Activated CD4-positive, alpha-beta T cell treated with anti-CD3 and anti-CD28 coated beads, Interleukin-2, amount 10 ng/mL, durations not matched to agents 24 days and 14 days (primary cell): ENCODE data around the gene TMEM86A. TPM values are rescaled to one million over a fixed set of nuclear protein-coding genes. Genes with fewer than 3 reads are reported as not detected.

ENCODE experiments used
- DNase-seq: peaks from one replicate; pipeline ENCODE4 v3.0.0; 2022
- H3K27ac Mint-ChIP-seq: one replicate; pipeline ENCODE4 v1.8.0; 2022; ENCODE audit warnings: mild to moderate bottlenecking, mixed read lengths
- H3K27me3 Mint-ChIP-seq: one replicate; pipeline ENCODE4 v1.8.0; 2022; ENCODE audit warnings: mixed read lengths
- H3K36me3 Mint-ChIP-seq: one replicate; pipeline ENCODE4 v1.8.0; 2022; ENCODE audit warnings: low read depth, mild to moderate bottlenecking, mixed read lengths
- H3K4me1 Mint-ChIP-seq: one replicate; pipeline ENCODE4 v1.8.0; 2021; ENCODE audit warnings: mixed read lengths
- H3K4me3 Mint-ChIP-seq: one replicate; pipeline ENCODE4 v1.8.0; 2022; ENCODE audit warnings: mild to moderate bottlenecking, moderate library complexity, mixed read lengths
- H3K9me3 Mint-ChIP-seq: one replicate; pipeline ENCODE4 v1.8.0; 2021; ENCODE audit warnings: mixed read lengths
- intact Hi-C: fragments of 100-400 bp; cut with micrococcal nuclease; formaldehyde crosslinking; loops from one replicate; pipeline ENCODE4 v1.15.1; 2023
- total RNA-seq: library from RNA; stranded (reverse); gene quantifications from 2 replicates; pipeline ENCODE4 v1.2.3, GENCODE V29; 2022

The TMEM86A gene
- total RNA-seq, 1 donor from 2014 or later: 0.21 TPM

DNA sequence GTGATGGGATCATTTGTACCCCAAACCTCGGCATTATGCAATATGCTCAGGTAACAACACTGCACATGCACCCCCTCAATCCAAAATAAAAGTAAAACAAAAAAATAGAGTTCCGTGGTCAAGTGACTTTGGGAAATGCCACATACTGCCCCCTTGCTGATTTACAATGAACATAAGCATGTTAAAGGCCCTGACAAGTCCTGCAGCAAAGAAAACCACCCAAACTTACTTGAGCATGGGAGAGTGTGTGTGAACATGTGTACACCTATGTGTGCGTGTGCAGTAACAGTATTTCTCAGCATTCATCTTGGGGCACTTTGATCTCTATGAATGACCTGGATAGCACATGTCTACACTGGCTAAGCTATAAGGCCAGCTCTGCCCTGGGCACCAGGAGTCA is 43.2 kb downstream of the TMEM86A start:
- Mint-ChIP-seq H3K4me1 (no peaks in the 10 kb centered on the region), H3K27me3 (no peaks in the 10 kb centered on the region), H3K27ac (no peak overlapping the region), H3K36me3 (no peaks in the 10 kb centered on the region), H3K4me3 (no peak overlapping the region), H3K9me3 (no peaks in the 10 kb centered on the region)
- DNase-seq: no peak
- intact Hi-C loops: no loop called here

DNA sequence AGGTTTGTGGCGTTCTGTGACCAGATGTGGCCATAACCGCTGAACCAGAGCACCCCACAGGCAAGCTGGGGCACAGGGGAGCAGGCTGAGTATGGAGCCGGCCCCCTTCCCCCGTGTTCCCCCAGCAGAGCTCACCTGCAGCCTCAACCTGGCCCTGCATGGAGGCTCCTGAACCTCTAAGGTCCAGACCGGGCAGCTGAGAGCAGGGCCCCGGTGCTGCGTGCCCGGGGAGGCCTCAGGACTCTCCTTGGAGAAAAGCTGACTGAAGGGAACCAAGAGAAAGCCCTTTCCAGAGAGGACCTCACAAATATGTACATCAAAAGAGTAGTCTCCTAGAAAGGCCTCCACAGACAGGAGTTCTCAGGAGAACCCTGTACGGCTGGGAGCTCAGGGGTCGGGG is 44.8 kb downstream of the TMEM86A start:
- H3K4me1 Mint-ChIP-seq: no peaks in the 10 kb centered on the region
- no peaks in the 10 kb centered on the region for H3K36me3 Mint-ChIP-seq
- H3K4me3 Mint-ChIP-seq: no peak overlapping the region
- H3K27me3 Mint-ChIP-seq: no peaks in the 10 kb centered on the region
- intact Hi-C loops: no loop called here
- H3K27ac Mint-ChIP-seq: no peak overlapping the region
- no peak for DNase-seq
- H3K9me3 Mint-ChIP-seq: no peaks in the 10 kb centered on the region

DNA sequence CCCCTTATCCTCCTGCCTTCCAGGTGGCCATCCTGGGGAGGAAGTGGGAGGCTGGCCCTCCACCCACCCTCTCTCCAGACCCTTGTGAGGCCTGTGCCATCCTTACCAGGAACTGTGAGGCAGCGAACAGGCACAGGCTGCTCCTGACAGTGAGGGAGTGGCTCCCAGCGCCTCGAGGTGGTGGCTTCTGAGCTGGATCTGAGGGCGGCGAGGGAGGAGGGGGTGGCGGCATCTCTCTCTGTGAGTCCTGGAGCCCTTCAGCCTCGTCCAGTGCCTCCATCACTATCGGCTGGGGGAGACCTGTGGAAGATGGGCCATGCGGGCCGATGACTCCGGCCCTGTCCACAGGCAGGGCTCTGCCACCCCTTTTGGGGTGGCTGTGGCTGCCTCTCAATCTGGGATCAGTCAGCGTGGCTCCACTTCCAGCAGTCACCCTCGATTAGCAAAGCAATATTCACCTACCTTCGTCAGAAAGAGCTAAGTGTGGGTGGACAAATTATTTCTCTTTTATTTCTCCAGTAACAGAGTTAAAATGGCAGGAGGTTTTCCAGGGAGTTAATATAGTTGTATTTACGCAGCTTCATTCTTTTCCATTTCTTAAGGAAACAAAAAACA is 45.4 kb downstream of the TMEM86A start:
- Mint-ChIP-seq H3K4me3 (no peak overlapping the region), H3K27me3 (no peaks in the 10 kb centered on the region), H3K4me1 (no peaks in the 10 kb centered on the region), H3K36me3 (no peaks in the 10 kb centered on the region), H3K27ac (no peak overlapping the region), H3K9me3 (no peaks in the 10 kb centered on the region)
- intact Hi-C loops: no loop called here
- no peak for DNase-seq

DNA sequence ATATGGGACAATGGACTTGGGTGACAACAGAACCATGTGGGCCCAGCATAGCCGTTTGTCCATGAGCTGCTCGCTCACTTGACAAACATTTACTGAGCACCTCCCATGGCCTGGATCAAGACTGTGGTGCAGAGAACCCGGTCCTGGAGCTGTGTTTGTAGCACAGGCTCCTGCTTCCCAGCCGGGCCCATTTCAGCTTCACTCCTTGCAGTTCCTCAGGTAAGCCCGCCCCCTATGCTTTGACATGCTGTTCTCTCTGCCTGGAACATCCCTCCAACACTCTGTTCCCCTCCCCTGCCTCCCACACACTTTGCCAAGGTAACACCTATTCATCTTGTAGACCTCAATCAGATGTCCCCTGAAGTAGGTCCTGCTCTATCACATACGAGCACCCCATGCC is 46.7 kb downstream of the TMEM86A start:
- H3K27ac Mint-ChIP-seq: no peak overlapping the region
- no peak for DNase-seq
- no peak overlapping the region for H3K4me3 Mint-ChIP-seq
- H3K36me3 Mint-ChIP-seq: no peaks in the 10 kb centered on the region
- no peaks in the 10 kb centered on the region for H3K27me3 Mint-ChIP-seq
- H3K9me3 Mint-ChIP-seq: no peaks in the 10 kb centered on the region
- intact Hi-C loops: no loop called here
- H3K4me1 Mint-ChIP-seq: no peaks in the 10 kb centered on the region

DNA sequence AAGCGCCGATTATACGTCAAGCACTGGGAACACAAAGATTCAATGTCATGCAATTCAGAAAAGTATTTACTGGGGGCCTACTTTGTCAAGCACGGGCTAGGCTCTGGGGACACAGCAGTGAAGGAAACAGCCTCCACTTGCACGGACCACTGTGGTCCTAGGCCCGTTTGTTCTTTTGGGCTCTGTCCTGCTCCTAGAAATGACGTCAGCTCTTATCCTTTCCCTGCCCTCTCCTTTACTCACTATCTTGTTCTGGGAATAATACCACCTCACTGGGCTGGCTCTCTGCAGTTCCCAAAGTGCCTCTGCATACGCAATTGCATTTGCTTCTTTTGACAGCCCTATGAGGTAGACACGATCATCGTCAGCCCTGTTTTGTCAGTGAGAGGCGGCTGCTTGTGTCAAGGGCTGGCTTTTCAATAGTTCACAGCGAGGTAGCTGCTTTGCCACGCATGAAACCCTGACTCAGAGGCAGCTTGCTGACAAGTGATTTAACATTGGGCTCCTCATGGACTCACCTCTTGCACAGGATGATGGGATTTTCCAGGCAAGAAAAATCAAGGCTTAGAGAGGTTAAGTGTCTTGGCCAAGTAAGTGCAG is 50.3 kb downstream of the TMEM86A start:
- H3K27ac Mint-ChIP-seq: no peak overlapping the region
- intact Hi-C loops: no loop called here

DNA sequence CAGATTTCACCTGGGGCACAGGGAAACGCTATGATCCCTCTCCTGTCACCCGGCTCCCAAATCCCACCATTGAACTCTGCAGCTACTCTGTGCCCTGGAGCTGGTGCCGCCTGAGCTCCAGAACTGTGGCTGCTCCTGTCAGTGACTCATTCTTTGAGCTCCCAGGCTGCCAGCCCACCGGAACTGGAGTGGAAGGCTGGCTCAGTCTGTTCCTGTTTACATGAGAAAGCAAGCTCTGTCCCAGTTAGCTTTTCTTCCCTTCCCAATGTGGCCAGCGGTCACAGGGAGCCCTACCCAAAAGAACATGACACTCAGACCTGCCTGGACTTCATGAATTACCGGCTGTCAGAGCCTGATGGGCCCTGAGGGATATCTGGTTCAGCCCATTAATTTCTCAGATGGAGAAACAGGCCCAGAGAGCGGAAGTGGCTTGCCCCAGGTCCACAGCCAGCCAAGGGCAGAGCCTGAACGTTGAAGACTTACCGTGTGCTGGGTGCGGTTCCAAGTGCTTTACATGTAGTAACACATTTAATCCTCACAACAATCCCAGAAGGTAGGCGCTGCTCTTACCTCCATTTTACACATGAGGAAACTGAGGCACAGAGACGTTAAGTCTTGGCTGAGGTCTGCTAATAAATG is 51.2 kb downstream of the TMEM86A start:
- Mint-ChIP-seq H3K9me3 (no peaks in the 10 kb centered on the region), H3K4me3 (no peak overlapping the region), H3K27me3 (no peaks in the 10 kb centered on the region), H3K4me1 (no peaks in the 10 kb centered on the region), H3K27ac (no peak overlapping the region), H3K36me3 (no peaks in the 10 kb centered on the region)
- intact Hi-C loops: no loop called here
- DNase-seq: no peak

More for the DNA sequence above, 50.3 kb downstream of the TMEM86A start:
- Mint-ChIP-seq H3K4me1 (no peaks in the 10 kb centered on the region), H3K36me3 (no peaks in the 10 kb centered on the region), H3K27me3 (no peaks in the 10 kb centered on the region), H3K9me3 (no peaks in the 10 kb centered on the region), H3K4me3 (no peak overlapping the region)
- no peak for DNase-seq

DNA sequence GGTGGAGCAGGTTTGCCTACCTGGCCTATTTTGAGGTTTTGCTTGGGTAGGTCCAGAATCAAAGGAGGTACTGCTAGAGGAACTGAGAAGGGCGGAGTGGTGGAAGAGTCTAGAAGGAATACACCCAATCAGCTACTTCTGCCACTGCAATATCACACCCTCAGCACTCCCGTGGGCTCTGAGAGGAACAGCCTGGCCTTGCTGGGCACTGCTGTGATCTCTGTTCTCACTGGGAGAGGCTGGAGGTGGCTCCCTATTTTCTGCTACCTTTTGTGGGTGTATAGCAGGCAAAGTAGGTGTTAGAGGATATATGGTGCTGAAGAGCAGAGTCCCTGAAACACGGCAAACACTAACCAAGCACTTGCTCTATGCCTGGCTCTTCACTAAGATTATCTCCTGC is 52.4 kb downstream of the TMEM86A start:
- H3K9me3 Mint-ChIP-seq: no peaks in the 10 kb centered on the region
- no peak overlapping the region for H3K4me3 Mint-ChIP-seq
- DNase-seq: no peak
- no peaks in the 10 kb centered on the region for H3K36me3 Mint-ChIP-seq
- no peak overlapping the region for H3K27ac Mint-ChIP-seq
- intact Hi-C loops: no loop called here
- no peaks in the 10 kb centered on the region for H3K4me1 Mint-ChIP-seq
- H3K27me3 Mint-ChIP-seq: no peaks in the 10 kb centered on the region

DNA sequence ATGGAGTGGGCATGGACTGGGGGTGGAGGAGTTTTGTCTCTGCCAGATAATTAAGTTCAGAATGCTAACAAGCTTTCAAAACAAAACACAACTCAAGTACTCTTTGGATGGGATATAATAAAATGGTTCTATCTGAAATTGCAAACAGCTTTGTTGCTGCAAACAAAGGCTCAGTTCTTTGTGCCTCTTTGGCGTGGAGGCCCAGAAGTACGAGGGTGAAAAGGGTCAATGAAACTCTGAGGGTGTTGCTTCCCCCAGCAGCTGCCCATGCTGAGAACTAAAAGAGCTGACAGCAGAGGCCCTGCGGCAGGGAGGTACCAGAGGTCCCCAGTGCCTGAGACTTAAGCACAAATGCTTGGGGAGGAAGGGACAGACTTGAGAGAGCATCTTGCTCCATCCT is 53.9 kb downstream of the TMEM86A start:
- Mint-ChIP-seq H3K27ac (no peak overlapping the region), H3K4me1 (no peaks in the 10 kb centered on the region), H3K4me3 (no peak overlapping the region), H3K9me3 (no peaks in the 10 kb centered on the region), H3K36me3 (no peaks in the 10 kb centered on the region), H3K27me3 (no peaks in the 10 kb centered on the region)
- intact Hi-C loops: no loop called here
- DNase-seq: no peak

DNA sequence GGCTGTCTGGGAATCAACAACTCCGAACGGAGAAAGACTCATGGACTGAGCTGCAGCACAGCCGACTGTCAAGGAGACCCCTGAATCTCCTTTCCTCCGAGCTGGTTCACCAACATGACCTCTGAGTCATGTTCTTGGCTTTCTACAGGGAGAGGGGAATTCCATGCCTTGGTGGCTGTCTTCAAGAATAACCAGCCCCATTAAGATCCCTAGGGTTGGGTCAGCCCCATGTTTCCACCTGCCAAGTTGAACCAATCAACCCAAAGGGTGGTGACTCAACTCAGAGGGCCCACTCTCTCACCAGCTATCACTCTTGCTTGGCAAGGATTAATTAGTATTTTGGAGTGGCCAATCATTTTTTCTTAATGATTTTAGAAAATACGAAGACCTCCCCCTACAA is 55.7 kb downstream of the TMEM86A start:
- H3K27me3 Mint-ChIP-seq: peaks cover 2% of the 10 kb centered on the region
- no peaks in the 10 kb centered on the region for H3K36me3 Mint-ChIP-seq
- H3K9me3 Mint-ChIP-seq: no peaks in the 10 kb centered on the region
- intact Hi-C loops: no loop called here
- no peak for DNase-seq
- H3K4me3 Mint-ChIP-seq: no peak overlapping the region
- no peaks in the 10 kb centered on the region for H3K4me1 Mint-ChIP-seq
- H3K27ac Mint-ChIP-seq: no peak overlapping the region

Other genes with a start within 250 kb of the TMEM86A start
- gene LDHAL6A, start 242.9 kb upstream of the TMEM86A start, total RNA-seq: not detected in 2 replicates
- gene TSG101, start 171.8 kb upstream of the TMEM86A start, total RNA-seq: 39.6 and 43.5 TPM in 2 replicates
- gene UEVLD, start 110.0 kb upstream of the TMEM86A start, total RNA-seq: 19.2 and 20.7 TPM in 2 replicates
- gene MISFA, start 99.0 kb upstream of the TMEM86A start, total RNA-seq: 3.4 and 3.5 TPM in 2 replicates
- 22.6 and 22.8 TPM in 2 replicates for gene SPTY2D1, start 64.4 kb upstream of the TMEM86A start, total RNA-seq
- gene IGSF22, start 27.4 kb downstream of the TMEM86A start, total RNA-seq: 0.31 TPM in 1 of 2 replicates, not detected in the other
- not detected in 2 replicates for gene PTPN5, start 93.0 kb downstream of the TMEM86A start, total RNA-seq
- gene MRGPRX1, start 240.6 kb downstream of the TMEM86A start, total RNA-seq: not detected in 2 replicates